A673 (cell line): ENCODE data around the gene CYP1A1.

Experiments used
- CTCF ChIP-seq: fragments of 300-800, 200-600 bp; sonication (generic); conservative IDR thresholded peaks from 2 replicates; pipeline ENCODE4 v1.5.1; 2017; ENCODE audit warnings: low read depth, mild to moderate bottlenecking, antibody characterized with exemption, low read length, moderate library complexity, mixed read lengths
- EZH2 ChIP-seq: fragments of 200-600 bp; sonication (generic); IDR thresholded peaks from 2 replicates; pipeline ENCODE4 v1.6.1; 2017; ENCODE audit warnings: borderline replicate concordance, low read depth, mild to moderate bottlenecking, mixed read lengths, antibody characterized with exemption, low read length; ENCODE audit not compliant: poor library complexity, severe bottlenecking

- TF ChIP-seq CTCF (no peak), EZH2 (no peak)
Measured at GRCh38 chr15:74709892-74710291, 15.4 kb downstream of the CYP1A1 start.
